Endodermal cell (in vitro differentiated cells): Measurements from ENCODE around the gene FTO. TPM values are rescaled to one million over a fixed set of nuclear protein-coding genes. Genes with fewer than 3 reads are reported as not detected.

ENCODE experiments used
- DNase-seq: peaks from one replicate; pipeline ENCODE4 v3.0.0-alpha.2; 2017
- H3K27ac ChIP-seq: 2 replicates; pipeline ENCODE4 v1.5.1; 2013; ENCODE audit warnings: mild to moderate bottlenecking, low read depth, low read length, moderate library complexity
- H3K27me3 ChIP-seq: 2 replicates; pipeline ENCODE4 v1.6.1; 2013; ENCODE audit warnings: mild to moderate bottlenecking, low read length, moderate library complexity; ENCODE audit not compliant: insufficient read depth, control insufficient read depth, poor library complexity, severe bottlenecking
- H3K36me3 ChIP-seq: 2 replicates; pipeline ENCODE4 v1.7.0; 2013; ENCODE audit warnings: mild to moderate bottlenecking, low read length, moderate library complexity; ENCODE audit not compliant: control insufficient read depth, insufficient read depth
- H3K4me1 ChIP-seq: one replicate; pipeline ENCODE4 v1.7.0; 2013; ENCODE audit warnings: low read length; ENCODE audit not compliant: control insufficient read depth, insufficient read depth
- H3K4me3 ChIP-seq: 2 replicates; pipeline ENCODE4 v1.5.1; 2013; ENCODE audit warnings: mild to moderate bottlenecking, low read length, moderate library complexity
- H3K9ac ChIP-seq: 2 replicates; pipeline ENCODE4 v1.6.1; 2013; ENCODE audit warnings: mild to moderate bottlenecking, low read length, moderate library complexity; ENCODE audit not compliant: poor library complexity, severe bottlenecking; ENCODE audit errors: extremely low read depth
- H3K9me3 ChIP-seq: 2 replicates; pipeline ENCODE4 v1.6.1; 2013; ENCODE audit warnings: mild to moderate bottlenecking, low read length, moderate library complexity; ENCODE audit not compliant: control insufficient read depth
- H3K27ac Mint-ChIP-seq: 2 replicates; pipeline ENCODE4 v1.8.0; 2020; ENCODE audit warnings: mixed read lengths
- H3K27me3 Mint-ChIP-seq: 2 replicates; pipeline ENCODE4 v1.8.0; 2021; ENCODE audit warnings: mild to moderate bottlenecking, mixed read lengths; ENCODE audit not compliant: insufficient read depth
- H3K36me3 Mint-ChIP-seq: 2 replicates; pipeline ENCODE4 v1.8.0; 2020; ENCODE audit warnings: low read depth, mixed read lengths
- H3K4me1 Mint-ChIP-seq: 2 replicates; pipeline ENCODE4 v1.8.0; 2020; ENCODE audit warnings: mixed read lengths
- H3K4me3 Mint-ChIP-seq: 2 replicates; pipeline ENCODE4 v1.8.0; 2020; ENCODE audit warnings: mild to moderate bottlenecking, moderate library complexity, mixed read lengths
- H3K9me3 Mint-ChIP-seq: 2 replicates; pipeline ENCODE4 v1.8.0; 2020; ENCODE audit warnings: mild to moderate bottlenecking, mixed read lengths
- WGBS, 2 experiments: methylation state at CpG; one replicate each; pipeline versions ENCODE4 v1.1.5 to v1.1.7; 2013; ENCODE audit warnings: missing lambda C conversion rate in 2 of 2, mixed read lengths in 1 of 2; ENCODE audit not compliant: insufficient coverage in 1 of 2, insufficient read length in 1 of 2; 5-methylcytosine and 5-hydroxymethylcytosine counted together
- total RNA-seq, 2 donors: library from RNA; stranded (reverse); fragmentation: NEBNext Ultra II Directional in 1 of 2; extraction: Animal tissue kit (Norgen Biotek cat#: 25700) in 1 of 2; gene quantifications; 2 replicates in 1 of 2; 3 replicates in 1 of 2; pipeline ENCODE4 v1.2.1, GENCODE V29; 2021
- TF ChIP-seq, protein P1 (sequence below): fragments of 200-600 bp; sonication (generic); conservative IDR thresholded peaks from 2 replicates; pipeline ENCODE4 v1.5.0; 2021; ENCODE audit warnings: antibody characterized with exemption, mild to moderate bottlenecking

FTO gene
- total RNA-seq, 2 donors from 2014 or later = 80.3 to 102 TPM

DNA sequence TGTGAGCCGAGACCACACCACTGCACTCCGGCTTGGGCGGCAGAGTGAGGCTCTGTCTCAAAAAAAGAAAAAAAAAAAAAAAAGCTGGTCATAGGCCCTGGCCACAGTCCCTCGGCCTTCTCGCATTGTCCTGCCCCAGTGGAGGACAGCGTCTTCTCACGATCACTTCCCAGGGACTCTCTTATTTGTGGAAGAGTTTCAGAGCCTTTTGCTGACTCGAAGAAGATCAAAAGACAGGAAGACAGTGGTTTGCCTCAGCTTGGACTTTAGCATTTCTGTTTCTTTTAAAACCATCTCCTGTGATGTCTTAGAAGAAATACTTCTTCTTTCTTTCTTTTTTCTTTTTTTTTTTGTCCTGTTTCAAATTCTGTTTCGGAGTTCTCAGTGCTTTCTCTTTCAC lies 210.0 kb downstream of the FTO start:
- TF ChIP-seq, protein P1, sequence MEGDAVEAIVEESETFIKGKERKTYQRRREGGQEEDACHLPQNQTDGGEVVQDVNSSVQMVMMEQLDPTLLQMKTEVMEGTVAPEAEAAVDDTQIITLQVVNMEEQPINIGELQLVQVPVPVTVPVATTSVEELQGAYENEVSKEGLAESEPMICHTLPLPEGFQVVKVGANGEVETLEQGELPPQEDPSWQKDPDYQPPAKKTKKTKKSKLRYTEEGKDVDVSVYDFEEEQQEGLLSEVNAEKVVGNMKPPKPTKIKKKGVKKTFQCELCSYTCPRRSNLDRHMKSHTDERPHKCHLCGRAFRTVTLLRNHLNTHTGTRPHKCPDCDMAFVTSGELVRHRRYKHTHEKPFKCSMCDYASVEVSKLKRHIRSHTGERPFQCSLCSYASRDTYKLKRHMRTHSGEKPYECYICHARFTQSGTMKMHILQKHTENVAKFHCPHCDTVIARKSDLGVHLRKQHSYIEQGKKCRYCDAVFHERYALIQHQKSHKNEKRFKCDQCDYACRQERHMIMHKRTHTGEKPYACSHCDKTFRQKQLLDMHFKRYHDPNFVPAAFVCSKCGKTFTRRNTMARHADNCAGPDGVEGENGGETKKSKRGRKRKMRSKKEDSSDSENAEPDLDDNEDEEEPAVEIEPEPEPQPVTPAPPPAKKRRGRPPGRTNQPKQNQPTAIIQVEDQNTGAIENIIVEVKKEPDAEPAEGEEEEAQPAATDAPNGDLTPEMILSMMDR = no peak
- Mint-ChIP-seq H3K9me3 (no peaks in the 10 kb centered on the region), H3K27ac (no peak overlapping the region), H3K4me1 (peaks cover 8% of the 10 kb centered on the region), H3K27me3 (no peaks in the 10 kb centered on the region), H3K4me3 (no peak overlapping the region), H3K36me3 (no peaks in the 10 kb centered on the region)
- DNase-seq = no peak
- H3K4me1 ChIP-seq = peaks cover 4% of the 10 kb centered on the region
- peak overlapping the region; percentile 97 for H3K27ac ChIP-seq
- no peak overlapping the region for H3K9ac ChIP-seq
- H3K27me3 ChIP-seq = no peaks in the 10 kb centered on the region
- H3K4me3 ChIP-seq = no peak overlapping the region
- H3K36me3 ChIP-seq = no peaks in the 10 kb centered on the region
- no peaks in the 10 kb centered on the region for H3K9me3 ChIP-seq
- WGBS, 2 experiments = 75 to 92% methylated on average over 2 to 9 of the region's 9 CpGs

DNA sequence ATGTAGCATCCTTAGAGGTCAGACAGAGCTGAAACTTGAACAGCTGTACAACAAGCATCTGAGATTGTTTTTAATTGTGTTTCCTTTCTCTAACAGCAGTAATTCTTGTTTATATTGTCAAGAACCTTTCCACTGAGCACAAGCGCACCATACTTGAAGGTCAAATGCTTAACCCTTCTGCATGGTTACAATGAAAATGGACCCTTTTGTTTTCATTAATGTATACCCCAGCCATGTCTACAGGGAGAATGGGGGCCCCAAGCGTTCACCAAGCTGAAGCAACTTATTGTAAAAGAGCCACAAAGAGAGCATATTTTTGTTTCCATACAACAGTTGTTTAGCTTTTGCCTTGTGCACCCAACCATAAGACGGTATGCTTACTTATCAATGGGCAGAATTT lies 210.8 kb downstream of the FTO start:
- DNase-seq = no peak
- H3K36me3 Mint-ChIP-seq = no peaks in the 10 kb centered on the region
- Histone ChIP-seq H3K4me3 (no peak overlapping the region), H3K4me1 (peaks cover 4% of the 10 kb centered on the region), H3K9ac (no peak overlapping the region), H3K27ac (peak overlapping the region; percentile 97), H3K9me3 (no peaks in the 10 kb centered on the region), H3K27me3 (no peaks in the 10 kb centered on the region), H3K36me3 (no peaks in the 10 kb centered on the region)
- H3K27me3 Mint-ChIP-seq = no peaks in the 10 kb centered on the region
- peaks cover 8% of the 10 kb centered on the region for H3K4me1 Mint-ChIP-seq
- no peaks in the 10 kb centered on the region for H3K9me3 Mint-ChIP-seq
- H3K4me3 Mint-ChIP-seq = no peak overlapping the region
- no peak overlapping the region for H3K27ac Mint-ChIP-seq
- WGBS, 2 experiments = 50 to 87% methylated on average over 2 to 3 of the region's 3 CpGs
- TF ChIP-seq, protein P1 = no peak

DNA sequence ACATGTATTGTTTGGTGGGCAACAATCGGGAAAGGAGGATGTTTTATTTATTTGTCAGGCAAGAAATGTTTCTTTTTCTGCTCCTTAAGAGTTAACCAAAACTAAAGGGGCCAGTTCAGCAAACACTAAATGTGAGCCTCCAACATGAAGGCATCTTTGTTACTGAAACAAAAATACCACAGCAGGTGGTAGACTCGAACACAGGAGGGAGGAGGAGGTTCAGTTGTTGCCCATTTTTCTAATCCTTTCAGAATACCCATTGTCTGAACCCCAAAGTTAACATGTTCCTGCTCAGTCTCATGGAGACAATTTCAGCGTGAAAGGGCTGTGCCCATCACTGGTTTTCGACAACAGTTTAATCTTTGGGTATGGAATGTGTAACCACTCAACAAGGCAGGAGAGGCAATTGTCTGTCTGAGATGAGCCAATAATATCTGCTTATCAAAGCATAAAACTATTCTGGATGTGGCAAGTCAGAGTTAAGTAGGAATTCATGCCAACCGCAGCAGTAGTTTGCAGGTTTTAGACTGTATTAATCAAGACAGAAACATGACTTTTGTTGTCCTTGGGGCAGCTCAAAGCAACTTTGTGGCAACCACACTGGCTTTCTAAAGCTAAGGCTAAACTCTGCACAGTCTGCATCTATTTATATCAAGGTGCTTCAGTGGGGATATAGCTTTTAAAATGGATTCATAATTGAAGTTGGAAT lies 211.7 kb downstream of the FTO start:
- no peak overlapping the region for H3K4me3 Mint-ChIP-seq
- H3K4me1 Mint-ChIP-seq = peaks cover 9% of the 10 kb centered on the region

More for the DNA sequence above, 211.7 kb downstream of the FTO start:
- no peak overlapping the region for H3K9ac ChIP-seq
- 54 to 75% methylated on average over 4 to 5 of the region's 5 CpGs for WGBS, 2 experiments
- no peak overlapping the region for H3K27ac Mint-ChIP-seq
- no peaks in the 10 kb centered on the region for H3K9me3 ChIP-seq
- H3K27me3 Mint-ChIP-seq = no peaks in the 10 kb centered on the region
- no peak for DNase-seq
- peak overlapping the region; percentile 97 for H3K27ac ChIP-seq
- no peaks in the 10 kb centered on the region for H3K9me3 Mint-ChIP-seq
- H3K4me3 ChIP-seq = no peak overlapping the region
- no peaks in the 10 kb centered on the region for H3K36me3 ChIP-seq
- no peaks in the 10 kb centered on the region for H3K27me3 ChIP-seq
- TF ChIP-seq, protein P1 = no peak
- H3K36me3 Mint-ChIP-seq = no peaks in the 10 kb centered on the region
- peaks cover 4% of the 10 kb centered on the region for H3K4me1 ChIP-seq
